Measurements from ENCODE around the gene BCL2L12.

GRCh38 chr19:49665351-49666119, at the start of gene BCL2L12, which contains the start of gene IRF3:
- TF ChIP-seq CTCF (conservative IDR thresholded peaks at IDR 0.05 in 1 of 2, IDR thresholded peaks at IDR 0.05 in 1 of 2; ENCODE audit: extremely low read depth in 1 of 2, insufficient read depth in 1 of 2, low read depth in 1 of 2, low read length in 2 of 2) (no peak), EZH2 (IDR thresholded peaks at IDR 0.05; ENCODE audit: borderline replicate concordance, low read length) (no peak)
